Spleen (tissue), 11 donors: ENCODE data around the gene CADM2. TPM values are rescaled to one million over a fixed set of nuclear protein-coding genes. Genes with fewer than 3 reads are reported as not detected.

Experiments
- DNase-seq: peaks from one replicate; pipeline ENCODE4 v3.0.0-alpha.2; 2020
- H3K27ac ChIP-seq, 8 donors: fragments of 200-600 bp; sonication (generic) in 7 of 8; 1 replicate in 4 of 8; 2 replicates in 4 of 8; pipeline versions ENCODE4 v1.5.0 to v1.8.0; 2016 to 2021; ENCODE audit warnings: inconsistent platforms in 4 of 8, mild to moderate bottlenecking in 4 of 8, moderate library complexity in 1 of 8
- H3K27me3 ChIP-seq, 7 donors: fragments of 200-600 bp; sonication (generic) in 6 of 7; replicated peaks in 1 of 7; 1 replicate in 4 of 7; 2 replicates in 3 of 7; pipeline versions ENCODE4 v1.5.0 to v1.8.0; 2016 to 2021; ENCODE audit warnings: inconsistent platforms in 3 of 7, mild to moderate bottlenecking in 1 of 7
- H3K36me3 ChIP-seq, 6 donors: fragments of 200-600 bp; sonication (generic) in 5 of 6; 1 replicate in 4 of 6; 2 replicates in 2 of 6; pipeline versions ENCODE4 v1.5.0 to v1.8.0; 2016 to 2021; ENCODE audit warnings: inconsistent platforms in 2 of 6
- H3K4me1 ChIP-seq, 6 donors: fragments of 200-600 bp; sonication (generic) in 5 of 6; 1 replicate in 3 of 6; 2 replicates in 3 of 6; pipeline versions ENCODE4 v1.5.0 to v1.8.0; 2016 to 2021; ENCODE audit warnings: inconsistent platforms in 3 of 6
- H3K4me3 ChIP-seq, 8 donors: fragments of 200-600 bp; sonication (generic) in 7 of 8; 1 replicate in 4 of 8; 2 replicates in 4 of 8; pipeline versions ENCODE4 v1.5.0 to v1.8.0; 2016 to 2021; ENCODE audit warnings: inconsistent platforms in 4 of 8, mild to moderate bottlenecking in 4 of 8, moderate library complexity in 2 of 8
- H3K9me3 ChIP-seq, 8 donors: fragments of 200-600 bp; sonication (generic) in 7 of 8; 1 replicate in 4 of 8; 2 replicates in 4 of 8; pipeline versions ENCODE4 v1.5.0 to v1.8.0; 2016 to 2021; ENCODE audit warnings: inconsistent platforms in 4 of 8
- CTCF ChIP-seq, 11 experiments: fragments of 200-600 bp in 7 of 11; fragments of 450-650 bp in 4 of 11; sonication (generic) in 4 of 11; IDR thresholded peaks in 8 of 11; conservative IDR thresholded peaks in 3 of 11; 1 replicate in 7 of 11; 2 replicates in 4 of 11; pipeline versions ENCODE4 v1.4.0 to v1.8.0; 2016 to 2021; ENCODE audit warnings: antibody characterized with exemption in 11 of 11, inconsistent platforms in 4 of 11, mild to moderate bottlenecking in 1 of 11
- POLR2A ChIP-seq, 3 donors: fragments of 450-650 bp; IDR thresholded peaks; one replicate each; pipeline ENCODE4 v1.5.1; 2017; ENCODE audit warnings: antibody characterized with exemption in 3 of 3, mild to moderate bottlenecking in 1 of 3
- POLR2AphosphoS5 ChIP-seq, 3 donors: sonication (generic); formaldehyde crosslinking; IDR thresholded peaks; one replicate each; pipeline ENCODE4 v1.5.1; 2017; ENCODE audit warnings: antibody characterized with exemption in 3 of 3
- WGBS, 5 donors: extraction: QIAGEN DNeasy Blood & Tissue Kit in 3 of 5; methylation state at CpG; one replicate each; pipeline versions ENCODE4 v1.1.5 to v1.1.7; 2013 to 2018; 5-methylcytosine and 5-hydroxymethylcytosine counted together
- intact Hi-C: fragments of 100-400 bp; cut with DNase I; formaldehyde crosslinking; loops from one replicate; pipeline ENCODE4 v1.15.0; 2023; ENCODE audit warnings: low total_unique reads
- polyA plus RNA-seq, 3 donors: library from polyadenylated mRNA; stranded (reverse); fragments of 200-250 nt; gene quantifications; one replicate each; pipeline ENCODE4 v1.2.1, GENCODE V29; 2013
- total RNA-seq, 7 donors: library from RNA; depleted of rRNA in 3 of 7; stranded (reverse); fragments of >200 nt in 3 of 7; fragmentation: NEBNext Ultra II Directional in 4 of 7; extraction: Animal tissue kit (Norgen Biotek cat#: 25700) in 4 of 7; gene quantifications; one replicate each; pipeline versions ENCODE4 v1.1.0 to v1.2.1, GENCODE V29; 2016 to 2021
- donor health status: healthy with polysubstance abuse.
- donor health status: DM: no; HTN: no; CAD: no; lungs with moderate emphysema.
- donor health status: DM: no; HTN: no; CAD: no.
- donor health status: Bipolar disorder and iron deficiency.
- donor health status: healthy.
- donor health status: DM: no; HTN: no; CAD: no.
- donor health status: DM: yes; HTN: yes; CAD: no.

CADM2 gene
- total and polyA plus RNA-seq, 10 donors, result 0.03 to 4.0 (median 1.0) TPM; not detected in 1

- DNase-seq, result no peak
These were observed 251.8 kb downstream of the CADM2 start for GRCh38 chr3:85210540-85210939.

GRCh38 chr3:85228966-85229365 lies 270.2 kb downstream of the CADM2 start:
- H3K27me3 ChIP-seq, result no peaks in the 10 kb centered on the region
- H3K36me3 ChIP-seq, result no peaks in the 10 kb centered on the region
- peaks cover 0 to 25% (median under 1%) of the 10 kb centered on the region in 8 donors for H3K9me3 ChIP-seq
- H3K27ac ChIP-seq, result no peak overlapping the region
- no peak overlapping the region for H3K4me3 ChIP-seq
- H3K4me1 ChIP-seq, result no peaks in the 10 kb centered on the region
- 51 to 84% (median 70%) methylated on average over 2 to 6 of the region's 6 CpGs for WGBS, 5 donors
- intact Hi-C loops, result no loop called here
- no peak for DNase-seq
- TF ChIP-seq POLR2A (IDR thresholded peaks at IDR 0.05), result no peak
- no peak for TF ChIP-seq CTCF (IDR thresholded peaks at IDR 0.05 in 8 of 11, conservative IDR thresholded peaks at IDR 0.05 in 3 of 11)
- TF ChIP-seq POLR2AphosphoS5 (IDR thresholded peaks at IDR 0.05), result no peak

More at GRCh38 chr3:85210540-85210939, 251.8 kb downstream of the CADM2 start:
- H3K4me1 ChIP-seq, result no peaks in the 10 kb centered on the region
- TF ChIP-seq POLR2AphosphoS5 (IDR thresholded peaks at IDR 0.05), result no peak
- TF ChIP-seq CTCF (IDR thresholded peaks at IDR 0.05 in 8 of 11, conservative IDR thresholded peaks at IDR 0.05 in 3 of 11), result no peak
- no peak for TF ChIP-seq POLR2A (IDR thresholded peaks at IDR 0.05)
- intact Hi-C loops, result no loop called here
- no peaks in the 10 kb centered on the region for H3K36me3 ChIP-seq
- H3K27ac ChIP-seq, result no peak overlapping the region
- 82 to 88% (median 84%) methylated on average over 2 of the region's 2 CpGs for WGBS, 5 donors
- H3K4me3 ChIP-seq, result no peak overlapping the region
- H3K27me3 ChIP-seq, result no peaks in the 10 kb centered on the region
- peaks cover 0 to 12% (median under 1%) of the 10 kb centered on the region in 8 donors for H3K9me3 ChIP-seq

- Histone ChIP-seq H3K9me3 (no peaks in the 10 kb centered on the region), H3K36me3 (no peaks in the 10 kb centered on the region), H3K4me3 (no peak overlapping the region), H3K27ac (no peak overlapping the region), H3K27me3 (no peaks in the 10 kb centered on the region), H3K4me1 (no peaks in the 10 kb centered on the region)
- 83 to 93% (median 86%) methylated on average over 4 of the region's 4 CpGs for WGBS, 5 donors
- TF ChIP-seq POLR2AphosphoS5 (IDR thresholded peaks at IDR 0.05), result no peak
- TF ChIP-seq POLR2A (IDR thresholded peaks at IDR 0.05), result no peak
- TF ChIP-seq CTCF (IDR thresholded peaks at IDR 0.05 in 8 of 11, conservative IDR thresholded peaks at IDR 0.05 in 3 of 11), result no peak
- intact Hi-C loops, result no loop called here
- no peak for DNase-seq
These were observed 285.3 kb downstream of the CADM2 start for GRCh38 chr3:85244091-85244490.

- H3K4me1 ChIP-seq, result no peaks in the 10 kb centered on the region
- intact Hi-C loops, result no loop called here
- no peak overlapping the region for H3K27ac ChIP-seq
- H3K36me3 ChIP-seq, result no peaks in the 10 kb centered on the region
- H3K9me3 ChIP-seq, result no peaks in the 10 kb centered on the region
- no peaks in the 10 kb centered on the region for H3K27me3 ChIP-seq
- TF ChIP-seq POLR2A (IDR thresholded peaks at IDR 0.05) (no peak), CTCF (IDR thresholded peaks at IDR 0.05 in 8 of 11, conservative IDR thresholded peaks at IDR 0.05 in 3 of 11) (no peak), POLR2AphosphoS5 (IDR thresholded peaks at IDR 0.05) (no peak)
- H3K4me3 ChIP-seq, result no peak overlapping the region
- 81 to 90% (median 87%) methylated on average over 2 of the region's 2 CpGs for WGBS, 5 donors
- no peak for DNase-seq
These were observed 285.7 kb downstream of the CADM2 start for GRCh38 chr3:85244519-85244918.
